AG04450 (cell line): Measurements from ENCODE around the gene CD48. TPM values are rescaled to one million over a fixed set of nuclear protein-coding genes. Genes with fewer than 3 reads are reported as not detected.
"Not testable (repeated sequence)": the region's sequence is repeated elsewhere in the genome, so short reads cannot be mapped to it uniquely, and the experiment has no call there.

Source experiments
- CTCF ChIA-PET: fragments of 300-600, 350-600 bp; formaldehyde crosslinking; extraction: SDS; loops from one replicate; lab custom pipeline; 2022; ENCODE audit warnings: antibody characterized with exemption, inconsistent platforms; lab: Charles Lee
- POLR2A ChIA-PET: fragments of 350-600 bp; formaldehyde crosslinking; extraction: SDS; loops from one replicate; lab custom pipeline; 2021; ENCODE audit warnings: antibody characterized with exemption, inconsistent platforms; lab: Yijun Ruan, JAX
- DNase-seq: peaks from one replicate; pipeline ENCODE4 v3.0.0-alpha.2; 2011; ENCODE audit warnings: low read depth, low spot score
- H3K27ac ChIP-seq: one replicate; pipeline ENCODE4 v1.5.1; 2012; ENCODE audit warnings: low read depth, low read length, control low read depth
- H3K27me3 ChIP-seq: one replicate; pipeline ENCODE4 v1.6.0; 2012; ENCODE audit warnings: low read length; ENCODE audit not compliant: control insufficient read depth, insufficient read depth
- H3K4me3 ChIP-seq: 2 replicates; pipeline ENCODE4 v1.5.1; 2011; ENCODE audit warnings: mild to moderate bottlenecking, low read depth, low read length, control low read depth
- H3K9me3 ChIP-seq: 2 replicates; pipeline ENCODE4 v1.5.1; 2012; ENCODE audit warnings: low read length; ENCODE audit not compliant: control insufficient read depth, insufficient read depth
- polyA plus RNA-seq: library from polyadenylated mRNA; depleted of rRNA; stranded (reverse); fragments of >200 nt; gene quantifications from 2 replicates; pipeline ENCODE4 v1.2.3, GENCODE V29; 2011
- TF ChIP-seq, protein P1 (sequence below): IDR thresholded peaks from 2 replicates; pipeline ENCODE4 v1.5.1; 2011; ENCODE audit warnings: low read depth, low read length, control low read depth, inconsistent platforms

Gene CD48
- polyA plus RNA-seq, 1 experiment = not detected

DNA sequence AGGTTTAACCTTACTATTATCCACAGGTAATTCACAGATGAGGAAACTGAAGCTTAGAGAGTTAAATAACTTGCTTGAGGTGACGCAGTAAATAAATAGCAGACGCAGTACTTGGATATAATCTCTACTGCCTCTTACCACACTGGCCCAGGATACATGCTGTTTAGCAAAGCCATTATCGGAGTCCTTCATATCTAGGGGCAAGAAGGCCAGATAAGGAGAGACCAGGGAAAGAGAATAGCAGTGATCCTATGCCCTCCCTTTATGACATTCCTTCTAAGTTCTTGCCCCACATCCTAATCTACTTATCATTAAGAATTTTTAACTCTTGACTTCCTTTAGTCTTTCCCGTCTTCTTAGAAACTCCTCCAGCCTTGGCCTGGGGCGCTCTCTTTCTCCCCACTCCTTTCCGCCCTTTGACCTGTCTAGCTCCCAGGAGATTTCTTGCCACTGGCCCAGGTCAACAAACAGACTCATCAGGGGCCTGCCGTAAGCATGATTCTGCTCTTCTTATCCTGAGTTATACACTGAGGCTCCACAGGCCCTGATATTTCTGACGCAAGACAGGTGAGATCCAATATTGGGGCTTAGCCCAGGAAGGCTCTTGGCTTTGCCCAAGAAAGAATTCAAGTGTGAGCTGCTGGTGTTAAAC is 53.3 kb downstream of the CD48 start:
- Histone ChIP-seq H3K9me3 (no peaks in the 10 kb centered on the region), H3K27ac (no peak overlapping the region), H3K27me3 (no peaks in the 10 kb centered on the region), H3K4me3 (no peak overlapping the region)
- ChIA-PET CTCF (no interaction called here), POLR2A (no interaction called here)
- TF ChIP-seq, protein P1, sequence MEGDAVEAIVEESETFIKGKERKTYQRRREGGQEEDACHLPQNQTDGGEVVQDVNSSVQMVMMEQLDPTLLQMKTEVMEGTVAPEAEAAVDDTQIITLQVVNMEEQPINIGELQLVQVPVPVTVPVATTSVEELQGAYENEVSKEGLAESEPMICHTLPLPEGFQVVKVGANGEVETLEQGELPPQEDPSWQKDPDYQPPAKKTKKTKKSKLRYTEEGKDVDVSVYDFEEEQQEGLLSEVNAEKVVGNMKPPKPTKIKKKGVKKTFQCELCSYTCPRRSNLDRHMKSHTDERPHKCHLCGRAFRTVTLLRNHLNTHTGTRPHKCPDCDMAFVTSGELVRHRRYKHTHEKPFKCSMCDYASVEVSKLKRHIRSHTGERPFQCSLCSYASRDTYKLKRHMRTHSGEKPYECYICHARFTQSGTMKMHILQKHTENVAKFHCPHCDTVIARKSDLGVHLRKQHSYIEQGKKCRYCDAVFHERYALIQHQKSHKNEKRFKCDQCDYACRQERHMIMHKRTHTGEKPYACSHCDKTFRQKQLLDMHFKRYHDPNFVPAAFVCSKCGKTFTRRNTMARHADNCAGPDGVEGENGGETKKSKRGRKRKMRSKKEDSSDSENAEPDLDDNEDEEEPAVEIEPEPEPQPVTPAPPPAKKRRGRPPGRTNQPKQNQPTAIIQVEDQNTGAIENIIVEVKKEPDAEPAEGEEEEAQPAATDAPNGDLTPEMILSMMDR = no peak
- DNase-seq = no peak

DNA sequence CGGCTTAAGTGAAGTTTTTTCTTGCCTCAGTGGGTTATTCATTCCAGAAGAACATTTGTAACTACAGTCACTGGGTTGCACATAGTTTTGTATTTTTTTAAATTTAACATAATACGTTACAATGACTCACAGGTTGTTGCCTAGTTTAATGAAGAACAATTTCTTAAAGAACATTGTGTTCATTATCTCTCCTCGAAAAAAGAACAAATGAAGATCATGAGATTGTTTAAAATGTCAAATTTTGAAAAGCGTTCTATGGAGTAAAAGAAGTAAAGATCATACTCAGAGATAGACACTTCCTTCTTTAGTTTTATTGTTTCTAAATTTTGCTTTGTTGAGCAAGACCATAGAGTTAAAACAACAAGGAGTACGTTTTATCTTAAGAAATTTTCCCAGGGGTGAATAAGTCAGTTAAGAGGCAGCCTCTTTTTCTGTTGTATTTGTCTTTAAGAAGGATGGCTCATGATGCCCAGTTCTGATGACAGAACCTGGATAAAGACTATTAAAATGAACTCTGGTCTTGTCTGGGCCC is 54.3 kb downstream of the CD48 start:
- Histone ChIP-seq H3K9me3 (no peaks in the 10 kb centered on the region), H3K4me3 (no peak overlapping the region), H3K27me3 (no peaks in the 10 kb centered on the region), H3K27ac (no peak overlapping the region)
- TF ChIP-seq, protein P1 = no peak
- POLR2A ChIA-PET = no interaction called here
- CTCF ChIA-PET = no interaction called here
- no peak for DNase-seq

DNA sequence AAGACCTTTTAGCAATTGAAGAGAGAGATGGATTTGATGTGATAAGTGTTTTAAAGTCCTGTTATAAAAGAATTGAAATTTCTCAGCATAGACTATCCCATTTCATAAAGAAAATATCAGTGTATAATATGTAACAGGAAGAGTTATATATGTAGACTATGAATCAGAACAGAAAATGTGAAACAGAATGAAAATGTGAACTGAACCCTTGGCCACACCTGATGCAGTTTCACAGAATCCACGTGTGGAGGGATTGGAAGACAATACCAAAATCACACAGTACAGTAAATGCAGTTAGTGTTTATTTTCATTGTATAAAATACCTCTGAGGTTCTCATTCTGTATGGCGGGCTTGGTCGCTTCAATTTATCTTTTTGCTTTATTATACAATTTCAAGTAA is 54.9 kb downstream of the CD48 start:
- Histone ChIP-seq H3K4me3 (no peak overlapping the region), H3K27ac (no peak overlapping the region), H3K9me3 (no peaks in the 10 kb centered on the region), H3K27me3 (no peaks in the 10 kb centered on the region)
- CTCF ChIA-PET = no interaction called here
- no peak for DNase-seq
- TF ChIP-seq, protein P1 = no peak
- POLR2A ChIA-PET = no interaction called here

DNA sequence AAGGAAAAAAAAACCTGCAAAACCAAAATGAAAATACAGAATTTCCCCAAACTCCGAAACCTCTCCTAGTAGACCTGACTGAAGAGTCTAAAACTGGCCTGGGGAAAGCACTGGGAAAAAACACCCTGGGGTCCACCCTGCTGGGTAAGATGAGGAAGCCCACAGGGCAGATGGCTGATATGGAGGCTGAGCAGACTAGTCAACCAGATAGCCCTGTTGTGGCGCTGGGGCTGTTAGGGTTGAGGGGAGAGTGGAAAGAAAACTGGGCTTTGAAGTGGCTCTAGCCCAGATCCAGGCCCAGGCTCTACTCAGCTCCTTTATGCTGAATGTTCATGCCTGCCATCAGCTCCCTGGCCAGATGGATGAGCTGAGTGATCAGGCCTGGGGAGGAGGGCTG is 58.0 kb downstream of the CD48 start:
- no peak overlapping the region for H3K27ac ChIP-seq
- ChIA-PET CTCF (no interaction called here), POLR2A (no interaction called here)
- no peak overlapping the region for H3K4me3 ChIP-seq
- H3K9me3 ChIP-seq = no peaks in the 10 kb centered on the region
- no peak for DNase-seq
- no peaks in the 10 kb centered on the region for H3K27me3 ChIP-seq
- TF ChIP-seq, protein P1 = no peak

DNA sequence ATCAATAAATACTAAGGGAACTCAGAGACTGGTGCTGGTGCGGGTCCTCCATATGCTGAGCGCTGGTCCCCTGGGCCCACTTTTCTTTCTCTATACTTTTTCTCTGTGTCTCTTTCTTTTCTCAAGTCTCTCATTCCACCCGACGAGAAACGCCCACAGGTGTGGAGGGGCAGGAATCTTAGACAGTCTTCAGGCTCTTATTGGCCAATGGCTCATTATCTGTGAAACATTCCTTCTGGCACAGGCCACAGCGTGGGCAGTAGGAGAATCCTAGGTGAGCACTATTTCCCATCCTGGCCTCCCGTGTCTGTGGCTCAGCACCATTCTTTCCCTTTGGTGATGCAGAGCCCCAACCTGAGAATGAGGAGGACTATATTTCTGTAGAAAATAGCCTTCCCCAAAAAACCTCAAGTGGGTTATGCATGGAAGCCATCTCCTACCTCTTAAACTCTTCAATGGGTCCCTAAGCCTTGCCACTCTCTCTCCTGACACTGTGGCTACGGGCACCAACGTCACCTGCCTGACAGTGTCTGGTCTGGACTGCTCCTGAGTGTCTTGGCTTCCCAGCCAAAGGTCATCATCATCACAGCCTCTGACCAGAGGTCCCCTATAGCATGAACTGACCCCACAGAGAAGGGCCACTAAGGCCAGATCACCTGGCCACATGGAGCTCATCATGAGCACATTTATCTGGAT is 58.5 kb downstream of the CD48 start:
- no peaks in the 10 kb centered on the region for H3K9me3 ChIP-seq
- H3K27me3 ChIP-seq = no peaks in the 10 kb centered on the region
- H3K4me3 ChIP-seq = no peak overlapping the region
- no peak overlapping the region for H3K27ac ChIP-seq
- no peak for DNase-seq
- TF ChIP-seq, protein P1 = no peak
- ChIA-PET POLR2A (no interaction called here), CTCF (no interaction called here)

DNA sequence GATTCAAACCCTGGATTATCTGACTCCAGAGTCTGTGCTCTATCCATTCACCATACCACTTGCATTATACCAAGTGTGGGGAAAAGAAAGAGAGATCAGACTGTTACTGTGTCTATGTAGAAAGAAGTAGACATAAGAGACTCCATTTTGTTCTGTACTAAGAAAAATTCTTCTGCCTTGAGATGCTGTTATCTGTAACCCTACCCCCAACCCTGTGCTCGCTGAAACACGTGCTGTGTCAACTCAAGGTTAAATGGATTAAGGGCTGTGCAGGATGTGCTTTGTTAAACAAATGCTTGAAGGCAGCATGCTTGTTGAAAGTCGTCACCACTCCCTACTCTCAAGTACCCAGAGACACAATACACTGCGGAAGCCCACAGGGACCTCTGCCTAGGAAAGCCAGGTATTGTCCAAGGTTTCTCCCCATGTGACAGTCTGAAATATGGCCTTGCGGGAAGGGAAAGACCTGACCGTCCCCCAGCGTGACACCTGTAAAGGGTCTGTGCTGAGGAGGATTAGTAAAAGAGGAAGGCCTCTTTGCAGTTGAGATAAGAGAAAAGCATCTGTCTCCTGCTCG is 59.5 kb downstream of the CD48 start:
- POLR2A ChIA-PET, DNase-seq, H3K4me3 ChIP-seq, H3K9me3 ChIP-seq, H3K27me3 ChIP-seq, CTCF ChIA-PET, H3K27ac ChIP-seq: not testable (repeated sequence)
